ENCODE results near the gene HHATL. TPM values are rescaled to one million over a fixed set of nuclear protein-coding genes. Genes with fewer than 3 reads are reported as not detected.

HHATL gene
- total RNA-seq, 4 donors from 2014 or later: 0.62 to 1.3 TPM; not detected in 2

DNA sequence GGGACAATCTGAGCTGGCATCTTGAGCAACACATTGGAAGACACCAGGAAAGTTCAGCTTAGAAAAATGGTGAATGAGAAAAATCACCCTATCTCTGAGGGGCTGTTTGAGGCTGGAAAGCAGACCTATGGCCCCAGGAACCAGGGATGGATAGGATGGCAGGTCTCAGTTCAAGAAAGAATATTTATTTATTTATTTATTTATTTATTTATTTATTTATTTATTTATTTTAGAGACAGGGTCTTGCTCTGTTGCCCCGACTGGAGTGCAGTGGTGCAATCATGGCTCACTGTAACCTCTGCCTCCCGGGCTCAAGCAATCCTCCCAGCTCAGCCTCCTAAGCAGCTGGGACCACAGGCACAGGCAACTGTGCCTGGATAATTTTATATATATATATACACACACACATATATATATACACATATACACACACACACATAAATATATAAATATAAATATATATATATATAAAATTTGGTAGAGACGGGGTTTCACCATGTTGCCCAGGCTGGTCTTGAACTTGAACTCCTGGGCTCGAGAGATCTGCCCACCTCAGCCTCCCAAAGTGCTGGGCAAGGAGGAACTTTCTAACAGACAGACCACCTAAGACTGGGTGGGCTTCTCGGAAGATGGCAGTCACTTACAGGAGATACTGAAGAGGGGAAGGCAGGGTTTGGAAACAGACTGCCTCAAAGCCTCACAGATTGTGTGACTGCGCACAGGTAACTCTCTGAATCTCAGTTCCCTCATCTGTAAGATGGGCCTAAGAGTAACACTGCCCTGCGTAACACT is 40.8 kb upstream of the HHATL start:
- DNase-seq: no peak
- no peaks in the 10 kb centered on the region for H3K27me3 ChIP-seq

GRCh38 chr3:42742688-42743087 is 40.1 kb upstream of the HHATL start:
- H3K27me3 ChIP-seq: no peaks in the 10 kb centered on the region
- no peaks in the 10 kb centered on the region for H3K36me3 ChIP-seq
- DNase-seq: no peak
- no peaks in the 10 kb centered on the region for H3K9me3 ChIP-seq
- TF ChIP-seq, protein P1, sequence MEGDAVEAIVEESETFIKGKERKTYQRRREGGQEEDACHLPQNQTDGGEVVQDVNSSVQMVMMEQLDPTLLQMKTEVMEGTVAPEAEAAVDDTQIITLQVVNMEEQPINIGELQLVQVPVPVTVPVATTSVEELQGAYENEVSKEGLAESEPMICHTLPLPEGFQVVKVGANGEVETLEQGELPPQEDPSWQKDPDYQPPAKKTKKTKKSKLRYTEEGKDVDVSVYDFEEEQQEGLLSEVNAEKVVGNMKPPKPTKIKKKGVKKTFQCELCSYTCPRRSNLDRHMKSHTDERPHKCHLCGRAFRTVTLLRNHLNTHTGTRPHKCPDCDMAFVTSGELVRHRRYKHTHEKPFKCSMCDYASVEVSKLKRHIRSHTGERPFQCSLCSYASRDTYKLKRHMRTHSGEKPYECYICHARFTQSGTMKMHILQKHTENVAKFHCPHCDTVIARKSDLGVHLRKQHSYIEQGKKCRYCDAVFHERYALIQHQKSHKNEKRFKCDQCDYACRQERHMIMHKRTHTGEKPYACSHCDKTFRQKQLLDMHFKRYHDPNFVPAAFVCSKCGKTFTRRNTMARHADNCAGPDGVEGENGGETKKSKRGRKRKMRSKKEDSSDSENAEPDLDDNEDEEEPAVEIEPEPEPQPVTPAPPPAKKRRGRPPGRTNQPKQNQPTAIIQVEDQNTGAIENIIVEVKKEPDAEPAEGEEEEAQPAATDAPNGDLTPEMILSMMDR (IDR thresholded peaks at IDR 0.05): no peak
- TF ChIP-seq POLR2A (IDR thresholded peaks at IDR 0.05): no peak
- intact Hi-C loops (cut with DNase I; ENCODE audit: low total_unique reads): no loop called here
- no peak overlapping the region for H3K27ac ChIP-seq
- H3K4me1 ChIP-seq: peaks cover 0 to 12% of the 10 kb centered on the region in 2 donors
- H3K4me3 ChIP-seq: no peak overlapping the region

More for the DNA sequence above, 40.8 kb upstream of the HHATL start:
- intact Hi-C loops (cut with DNase I; ENCODE audit: low total_unique reads): no loop called here
- Histone ChIP-seq H3K27ac (peak overlapping the region in 1 of 2 donors; percentile 51), H3K4me3 (no peak overlapping the region), H3K36me3 (no peaks in the 10 kb centered on the region), H3K9me3 (no peaks in the 10 kb centered on the region), H3K4me1 (peaks cover 0 to 12% of the 10 kb centered on the region in 2 donors)
- TF ChIP-seq, protein P1 (IDR thresholded peaks at IDR 0.05): no peak
- no peak for TF ChIP-seq POLR2A (IDR thresholded peaks at IDR 0.05)

DNA sequence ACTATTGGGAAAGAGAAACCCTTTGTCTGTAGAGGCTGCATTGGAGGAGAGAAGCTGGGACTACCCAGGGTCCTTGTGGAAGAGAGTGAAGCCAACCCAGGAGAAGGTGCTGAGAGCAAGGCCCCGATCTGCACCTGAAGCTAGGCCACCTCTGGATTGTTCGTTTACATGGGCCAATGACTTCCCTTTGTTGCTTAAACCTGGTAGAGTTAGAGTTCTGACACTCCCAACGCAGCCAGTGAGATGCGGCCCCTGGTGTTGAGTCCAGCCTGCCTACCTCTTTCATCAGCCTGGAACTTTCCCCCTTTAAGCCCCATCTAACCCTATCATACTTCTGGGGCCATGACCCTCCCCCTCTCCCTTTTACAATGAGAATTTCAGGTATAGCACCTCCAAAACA is 39.7 kb upstream of the HHATL start:
- no peak for DNase-seq
- Histone ChIP-seq H3K9me3 (no peaks in the 10 kb centered on the region), H3K27ac (no peak overlapping the region), H3K27me3 (no peaks in the 10 kb centered on the region), H3K4me3 (no peak overlapping the region), H3K36me3 (no peaks in the 10 kb centered on the region), H3K4me1 (peaks cover 0 to 12% of the 10 kb centered on the region in 2 donors)
- no peak for TF ChIP-seq POLR2A (IDR thresholded peaks at IDR 0.05)
- TF ChIP-seq, protein P1 (IDR thresholded peaks at IDR 0.05): no peak
- intact Hi-C loops (cut with DNase I; ENCODE audit: low total_unique reads): no loop called here

DNA sequence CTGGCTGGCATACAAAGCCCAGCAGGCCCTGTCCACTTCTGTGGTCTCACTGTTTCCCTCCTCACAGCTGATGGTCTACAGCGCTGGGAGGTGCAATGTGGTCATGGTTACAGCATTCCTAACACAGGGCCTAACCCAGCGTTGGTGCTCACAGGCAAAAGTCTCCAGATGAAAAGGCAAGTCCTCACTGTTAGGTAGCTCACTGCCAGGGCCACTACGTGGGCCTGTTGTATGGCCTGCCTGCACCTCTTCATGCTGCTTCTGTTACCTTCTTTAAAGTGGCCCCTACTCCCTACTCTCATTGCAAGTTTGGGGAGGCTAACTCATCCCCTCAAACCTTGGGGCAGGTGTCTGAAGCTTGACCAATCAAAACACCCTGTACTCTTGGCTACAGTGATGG is 39.2 kb upstream of the HHATL start:
- intact Hi-C loops (cut with DNase I; ENCODE audit: low total_unique reads): no loop called here
- H3K27me3 ChIP-seq: no peaks in the 10 kb centered on the region
- H3K36me3 ChIP-seq: no peaks in the 10 kb centered on the region
- no peak overlapping the region for H3K4me3 ChIP-seq
- no peak for TF ChIP-seq POLR2A (IDR thresholded peaks at IDR 0.05)
- TF ChIP-seq, protein P1 (IDR thresholded peaks at IDR 0.05): no peak
- no peaks in the 10 kb centered on the region for H3K9me3 ChIP-seq
- DNase-seq: no peak
- no peak overlapping the region for H3K27ac ChIP-seq
- H3K4me1 ChIP-seq: peaks cover 0 to 10% of the 10 kb centered on the region in 2 donors

- Histone ChIP-seq H3K9me3 (no peaks in the 10 kb centered on the region), H3K4me3 (no peak overlapping the region), H3K27ac (no peak overlapping the region), H3K27me3 (no peaks in the 10 kb centered on the region), H3K36me3 (no peaks in the 10 kb centered on the region), H3K4me1 (no peaks in the 10 kb centered on the region)
- intact Hi-C loops (cut with DNase I; ENCODE audit: low total_unique reads): no loop called here
- DNase-seq: no peak
- TF ChIP-seq, protein P1 (IDR thresholded peaks at IDR 0.05): no peak
- TF ChIP-seq POLR2A (IDR thresholded peaks at IDR 0.05): no peak
Measured at GRCh38 chr3:42739401-42740158, 37.0 kb upstream of the HHATL start.

Data from uterus (tissue), 4 donors.